GM12872 (cell line): ENCODE data around the gene CPLX1.

Experiments
- TF ChIP-seq, protein P1 (sequence below): IDR thresholded peaks from 3 replicates; pipeline ENCODE4 v1.5.1; 2011; ENCODE audit warnings: low read depth, mild to moderate bottlenecking, low read length, moderate library complexity; ENCODE audit not compliant: insufficient read depth

CPLX1 gene

GRCh38 chr4:868421-868820, 42.5 kb upstream of the CPLX1 start:
- TF ChIP-seq, protein P1, sequence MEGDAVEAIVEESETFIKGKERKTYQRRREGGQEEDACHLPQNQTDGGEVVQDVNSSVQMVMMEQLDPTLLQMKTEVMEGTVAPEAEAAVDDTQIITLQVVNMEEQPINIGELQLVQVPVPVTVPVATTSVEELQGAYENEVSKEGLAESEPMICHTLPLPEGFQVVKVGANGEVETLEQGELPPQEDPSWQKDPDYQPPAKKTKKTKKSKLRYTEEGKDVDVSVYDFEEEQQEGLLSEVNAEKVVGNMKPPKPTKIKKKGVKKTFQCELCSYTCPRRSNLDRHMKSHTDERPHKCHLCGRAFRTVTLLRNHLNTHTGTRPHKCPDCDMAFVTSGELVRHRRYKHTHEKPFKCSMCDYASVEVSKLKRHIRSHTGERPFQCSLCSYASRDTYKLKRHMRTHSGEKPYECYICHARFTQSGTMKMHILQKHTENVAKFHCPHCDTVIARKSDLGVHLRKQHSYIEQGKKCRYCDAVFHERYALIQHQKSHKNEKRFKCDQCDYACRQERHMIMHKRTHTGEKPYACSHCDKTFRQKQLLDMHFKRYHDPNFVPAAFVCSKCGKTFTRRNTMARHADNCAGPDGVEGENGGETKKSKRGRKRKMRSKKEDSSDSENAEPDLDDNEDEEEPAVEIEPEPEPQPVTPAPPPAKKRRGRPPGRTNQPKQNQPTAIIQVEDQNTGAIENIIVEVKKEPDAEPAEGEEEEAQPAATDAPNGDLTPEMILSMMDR: no peak

DNA sequence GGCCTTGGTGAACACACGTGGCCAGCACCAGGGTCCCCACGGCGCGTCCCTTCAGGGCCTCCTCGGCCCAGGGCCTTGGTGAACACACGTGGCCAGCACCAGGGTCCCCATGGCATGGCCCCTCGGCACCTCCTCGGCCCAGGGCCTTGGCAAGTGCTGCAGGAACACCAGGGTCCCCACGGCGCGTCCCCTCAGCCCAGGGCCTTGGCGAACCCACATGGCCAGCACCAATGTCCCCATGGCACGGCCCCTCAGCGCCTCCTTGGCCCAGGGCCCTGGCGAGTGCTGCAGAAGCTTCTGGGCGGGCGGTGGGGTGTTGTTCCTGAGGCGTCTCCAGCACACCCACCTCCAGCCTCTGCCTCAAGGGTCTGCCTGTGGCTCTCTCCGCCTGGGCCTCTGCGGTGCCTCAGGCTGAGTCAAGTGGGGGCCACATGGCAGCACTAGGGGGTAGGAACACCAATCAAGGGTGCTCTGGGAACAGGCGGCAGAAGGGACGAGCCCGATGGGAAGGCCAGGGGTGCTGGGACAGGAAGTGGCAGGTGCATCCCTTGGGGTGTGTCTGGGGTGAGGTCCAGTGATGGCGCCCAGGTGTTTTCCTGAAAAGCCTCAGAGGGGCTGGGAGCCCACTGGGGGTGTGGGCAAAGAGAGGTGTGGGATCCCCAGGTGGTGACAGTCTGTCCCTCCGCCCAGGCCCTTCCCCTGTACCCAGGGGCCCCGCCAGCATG, 41.8 kb upstream of the CPLX1 start:
- TF ChIP-seq, protein P1: no peak

- TF ChIP-seq, protein P1: no peak
Observed at GRCh38 chr4:866761-867390, 40.9 kb upstream of the CPLX1 start.

GRCh38 chr4:866068-866760, 40.3 kb upstream of the CPLX1 start:
- TF ChIP-seq, protein P1: no peak

GRCh38 chr4:865572-865971, 39.6 kb upstream of the CPLX1 start:
- TF ChIP-seq, protein P1: no peak

- TF ChIP-seq, protein P1: no peak
Observed at GRCh38 chr4:865121-865465, 39.2 kb upstream of the CPLX1 start.

DNA sequence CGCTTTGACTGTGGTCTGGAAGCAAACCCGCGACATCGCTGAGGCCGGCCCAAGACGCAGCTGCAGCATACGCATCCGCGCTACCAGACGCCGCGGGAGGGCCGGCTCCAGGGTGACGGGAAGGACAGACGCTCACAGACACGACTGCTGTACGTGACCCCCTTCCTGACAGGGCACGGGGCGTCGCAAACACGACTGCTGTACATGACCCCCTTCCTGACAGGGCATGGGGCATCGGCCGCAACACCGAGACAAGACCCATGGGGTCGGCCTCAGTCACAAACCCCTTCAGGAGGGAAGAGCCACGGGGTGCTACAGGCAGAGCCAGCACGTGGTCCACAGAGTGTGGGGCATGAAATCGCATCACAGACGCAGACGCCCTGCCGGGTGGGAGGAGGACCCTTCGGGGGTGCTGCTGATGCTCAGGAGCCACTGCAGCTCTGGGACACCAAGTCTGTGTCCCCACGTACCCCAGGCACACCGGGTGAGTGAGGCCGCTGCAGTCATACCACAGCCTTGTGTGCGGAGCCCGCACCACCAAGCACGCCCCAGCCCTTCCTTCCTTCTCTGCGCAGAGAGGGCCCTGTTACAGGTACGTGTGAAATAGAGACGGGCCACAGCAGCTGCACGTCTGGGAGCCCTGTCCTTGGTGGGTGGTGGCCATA, 38.7 kb upstream of the CPLX1 start:
- TF ChIP-seq, protein P1: no peak
